NCI-H146 treated with DMSO at 0.1 percent for 48 hours (cell line): ENCODE measurements around the gene SLC26A9.
"Not testable (repeated sequence)": the region's sequence is repeated elsewhere in the genome, so short reads cannot be mapped to it uniquely, and the experiment has no call there.

Experiments
- DNase-seq: peaks from one replicate; lab custom pipeline; 2025; ENCODE audit not compliant: unreplicated experiment; lab: John Stamatoyannopoulos, UW

Gene SLC26A9

DNA sequence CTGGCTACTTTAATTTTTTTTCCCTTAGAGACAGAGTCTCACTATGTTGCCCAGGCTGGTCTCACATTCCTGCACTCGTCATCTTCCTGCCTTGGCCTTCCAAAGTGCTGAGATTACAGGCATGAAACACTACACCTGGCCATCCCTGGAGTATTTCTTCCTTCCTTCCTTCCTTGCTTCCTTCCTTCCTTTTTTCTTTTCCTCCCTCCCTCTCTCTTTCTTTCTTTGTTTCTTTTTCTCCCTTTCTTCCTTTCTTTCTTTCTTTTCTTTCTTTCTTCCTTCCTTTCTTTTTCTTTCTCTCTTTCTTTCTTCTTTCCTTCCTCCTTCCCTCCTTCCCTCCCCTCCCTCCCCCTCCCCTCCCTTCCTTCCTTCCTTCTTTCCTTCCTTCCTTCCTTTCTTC lies 46.9 kb downstream of the SLC26A9 start:
- no peak for DNase-seq

DNA sequence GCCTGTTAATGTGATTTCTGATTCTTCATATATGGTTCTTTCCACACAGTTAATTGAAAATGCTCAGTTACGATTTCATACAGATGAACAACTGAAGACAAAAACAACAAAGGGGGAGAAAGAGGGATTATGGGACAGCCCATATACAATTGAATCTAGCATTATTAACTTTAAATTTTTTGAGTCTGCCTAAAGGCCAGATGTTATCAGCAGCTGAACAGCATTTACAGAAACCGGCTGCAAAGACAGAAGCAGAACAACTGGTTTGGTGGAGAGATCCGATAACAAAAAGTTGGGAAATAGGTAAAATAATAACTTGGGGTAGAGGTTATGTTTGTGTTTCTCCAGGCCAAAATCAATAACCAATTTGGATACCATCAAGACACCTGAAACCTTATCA lies 49.1 kb downstream of the SLC26A9 start:
- DNase-seq, result not testable (repeated sequence)

DNA sequence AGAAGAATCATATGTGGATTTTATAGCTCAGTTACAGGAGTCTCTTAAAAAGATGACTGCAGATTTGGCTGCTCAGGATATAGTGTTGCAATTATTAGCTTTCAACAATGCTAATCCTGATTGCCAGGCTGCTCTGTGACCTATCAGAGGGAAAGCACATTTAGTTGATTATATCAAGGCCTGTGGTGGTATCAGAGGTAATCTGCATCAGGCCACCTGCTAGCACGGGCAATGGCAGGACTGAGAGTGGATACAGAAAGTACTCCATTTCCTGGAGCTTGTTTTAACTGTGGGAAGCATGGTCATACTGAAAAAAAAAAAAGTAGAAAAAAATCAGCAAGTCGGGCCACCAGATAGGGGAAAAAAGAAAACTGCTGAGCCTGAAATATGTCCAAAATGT lies 51.1 kb downstream of the SLC26A9 start:
- not testable (repeated sequence) for DNase-seq

- DNase-seq, result not testable (repeated sequence)
Observed at GRCh38 chr1:205891481-205891880, 51.8 kb downstream of the SLC26A9 start.

GRCh38 chr1:205890631-205891030 lies 52.6 kb downstream of the SLC26A9 start:
- not testable (repeated sequence) for DNase-seq

DNA sequence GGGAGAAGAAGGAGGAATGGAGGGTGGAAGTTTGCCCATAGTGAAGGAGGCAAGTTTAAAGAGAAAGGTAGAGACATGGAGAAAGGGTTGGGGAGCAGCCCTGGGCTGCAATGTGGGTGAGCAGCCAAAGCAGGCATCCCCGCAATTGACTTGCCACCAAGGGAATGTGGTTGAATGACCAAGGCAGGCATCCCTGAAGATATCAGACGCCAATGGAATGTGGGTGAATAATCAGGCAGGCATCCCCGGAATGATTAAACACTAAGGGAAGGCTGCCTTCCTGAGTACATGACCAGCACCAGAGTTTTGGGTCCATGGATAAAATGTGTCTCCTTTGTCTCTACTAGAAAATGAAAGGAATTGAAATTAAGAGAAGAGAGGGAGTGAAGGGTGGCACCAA lies 53.5 kb downstream of the SLC26A9 start:
- DNase-seq, result not testable (repeated sequence)

GRCh38 chr1:205889006-205889405 lies 54.2 kb downstream of the SLC26A9 start:
- not testable (repeated sequence) for DNase-seq

- no peak for DNase-seq
Observed at GRCh38 chr1:205883792-205884191, 59.5 kb downstream of the SLC26A9 start.

- no peak for DNase-seq
Observed at GRCh38 chr1:205880923-205881322, 62.3 kb downstream of the SLC26A9 start.

- DNase-seq, result no peak
Observed at GRCh38 chr1:205879974-205880373, 63.3 kb downstream of the SLC26A9 start.

GRCh38 chr1:205878026-205878425 lies 65.2 kb downstream of the SLC26A9 start:
- no peak for DNase-seq

DNA sequence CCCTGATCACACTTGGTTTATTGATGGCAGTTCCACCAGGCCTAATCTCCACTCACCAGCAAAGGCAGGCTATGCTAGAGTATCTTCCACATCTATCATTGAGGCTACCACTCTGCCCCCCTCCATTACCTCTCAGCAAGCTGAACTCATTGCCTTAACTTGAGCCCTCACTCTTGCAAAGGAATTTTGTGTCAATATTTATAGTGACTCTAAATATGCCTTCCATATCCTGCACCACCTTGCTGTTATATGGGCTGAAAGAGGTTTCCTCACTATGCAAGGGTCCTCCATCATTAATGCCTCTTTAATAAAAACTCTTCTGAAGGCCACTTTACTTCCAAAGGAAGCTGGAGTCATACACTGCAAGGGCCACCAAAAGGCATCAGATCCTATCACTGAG lies 70.1 kb downstream of the SLC26A9 start:
- DNase-seq, result not testable (repeated sequence)

DNA sequence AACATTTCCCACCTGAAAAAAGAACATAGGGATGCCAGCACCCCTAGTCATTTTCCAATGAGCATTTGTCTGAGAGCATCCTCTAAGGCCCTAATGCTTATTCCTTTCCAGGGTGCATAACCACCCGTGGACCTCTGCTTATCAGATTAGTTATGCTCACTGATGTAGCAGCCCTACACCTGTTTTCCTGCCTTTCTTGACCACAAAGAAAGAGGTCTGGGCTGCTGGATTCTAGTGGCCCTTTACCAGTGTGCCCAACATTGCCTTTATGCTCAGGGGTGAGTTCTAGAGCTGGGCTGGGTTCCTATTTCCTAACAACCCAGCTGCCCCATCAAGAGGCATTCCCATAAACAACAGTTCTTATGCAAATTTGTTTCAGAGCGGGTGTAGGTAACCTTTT lies 73.0 kb downstream of the SLC26A9 start:
- DNase-seq, result no peak
